ENCODE measurements around the gene MEOX2. TPM values are rescaled to one million over a fixed set of nuclear protein-coding genes. Genes with fewer than 3 reads are reported as not detected.

MEOX2 gene
- total and polyA plus RNA-seq, 2 experiments from 2014 or later, result 0.34 TPM; not detected in 1

DNA sequence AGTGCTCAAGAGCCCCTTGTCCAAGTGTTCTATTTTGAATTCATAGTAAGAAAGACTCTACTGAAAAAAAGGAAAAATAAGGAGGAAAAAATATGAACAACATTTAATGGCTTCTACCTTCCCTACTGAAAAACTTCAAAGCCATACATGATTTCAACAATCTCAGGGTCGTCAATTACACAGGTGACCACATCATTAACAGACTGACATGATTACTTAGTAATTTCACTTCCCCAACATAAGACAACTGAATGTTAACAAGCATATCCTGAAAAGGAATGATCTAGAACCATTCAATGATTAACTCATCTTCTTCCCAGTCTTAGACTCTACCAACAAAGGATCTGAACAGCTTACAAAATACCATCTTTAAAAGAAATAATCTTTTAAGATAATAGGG lies 34.8 kb downstream of the MEOX2 start:
- TF ChIP-seq CTCF (IDR thresholded peaks at IDR 0.05; ENCODE audit: low read depth, low read length), result no peak
- H3K9me3 ChIP-seq (ENCODE audit: low read depth), result no peaks in the 10 kb centered on the region

GRCh38 chr7:15650787-15651186 lies 35.7 kb downstream of the MEOX2 start:
- Histone ChIP-seq H3K9me3 (ENCODE audit: low read depth) (no peaks in the 10 kb centered on the region), H3K27me3 (no peaks in the 10 kb centered on the region), H3K27ac (no peak overlapping the region), H3K36me3 (no peaks in the 10 kb centered on the region), H3K4me1 (ENCODE audit: low read depth) (peaks cover 6% of the 10 kb centered on the region), H3K4me3 (no peak overlapping the region)
- no peak for DNase-seq (ENCODE audit: low read depth in 1 of 2, low spot score in 1 of 2)
- TF ChIP-seq CTCF (IDR thresholded peaks at IDR 0.05; ENCODE audit: low read depth, low read length), result no peak

More for the DNA sequence above, 34.8 kb downstream of the MEOX2 start:
- no peak for DNase-seq (ENCODE audit: low read depth in 1 of 2, low spot score in 1 of 2)
- no peaks in the 10 kb centered on the region for H3K36me3 ChIP-seq
- H3K27me3 ChIP-seq, result no peaks in the 10 kb centered on the region
- no peak overlapping the region for H3K4me3 ChIP-seq
- H3K4me1 ChIP-seq (ENCODE audit: low read depth), result no peaks in the 10 kb centered on the region
- H3K27ac ChIP-seq, result no peak overlapping the region

DNA sequence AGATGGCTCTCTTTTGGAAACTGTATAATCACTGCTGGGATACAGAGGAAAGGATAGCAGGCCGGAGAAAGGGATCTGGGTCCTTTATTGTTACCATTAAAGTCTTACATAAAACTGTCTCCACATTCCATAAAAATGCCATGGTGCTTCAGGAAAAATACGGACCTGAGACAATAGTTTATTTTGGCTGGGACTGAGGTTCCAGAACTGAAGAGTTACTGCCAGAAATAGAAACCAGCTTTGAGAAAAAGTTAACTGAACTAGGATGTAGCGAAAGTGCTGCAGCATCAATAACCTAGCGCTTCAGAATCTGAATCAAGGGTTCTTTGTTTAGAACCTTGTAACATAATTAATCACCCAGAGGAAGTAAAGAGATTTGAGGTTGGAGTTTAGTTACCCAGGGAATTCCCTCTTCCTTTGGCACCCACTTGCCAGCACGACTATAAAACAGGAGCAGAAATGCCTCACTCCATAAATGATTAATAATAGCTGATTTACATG lies 38.0 kb downstream of the MEOX2 start:
- no peaks in the 10 kb centered on the region for H3K36me3 ChIP-seq
- no peak for TF ChIP-seq CTCF (IDR thresholded peaks at IDR 0.05; ENCODE audit: low read depth, low read length)
- no peak overlapping the region for H3K27ac ChIP-seq
- no peaks in the 10 kb centered on the region for H3K27me3 ChIP-seq
- no peak overlapping the region for H3K4me3 ChIP-seq
- DNase-seq (ENCODE audit: low read depth in 1 of 2, low spot score in 1 of 2), result no peak
- no peaks in the 10 kb centered on the region for H3K9me3 ChIP-seq (ENCODE audit: low read depth)
- H3K4me1 ChIP-seq (ENCODE audit: low read depth), result peaks cover 15% of the 10 kb centered on the region

DNA sequence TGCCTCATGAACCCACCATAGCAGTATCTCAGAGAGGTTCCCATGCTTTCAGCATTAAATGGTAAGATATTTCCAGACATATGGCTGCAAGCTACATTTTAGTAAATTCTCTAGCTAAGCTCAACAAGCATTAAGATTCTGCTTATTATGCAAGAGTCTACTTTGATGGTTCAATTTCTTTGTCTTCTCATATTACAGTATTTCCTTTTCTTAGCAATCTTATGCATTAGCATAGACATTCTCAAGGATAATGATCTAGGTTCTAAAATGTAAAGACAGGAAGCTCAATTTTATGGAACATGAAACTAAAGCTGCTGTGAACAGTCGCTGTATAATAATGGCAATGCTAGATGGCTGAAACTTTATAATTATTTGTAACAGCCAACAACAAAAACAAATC lies 39.2 kb downstream of the MEOX2 start:
- Histone ChIP-seq H3K4me1 (ENCODE audit: low read depth) (peaks cover 15% of the 10 kb centered on the region), H3K27ac (no peak overlapping the region), H3K4me3 (no peak overlapping the region), H3K9me3 (ENCODE audit: low read depth) (no peaks in the 10 kb centered on the region), H3K27me3 (no peaks in the 10 kb centered on the region), H3K36me3 (no peaks in the 10 kb centered on the region)
- no peak for DNase-seq (ENCODE audit: low read depth in 1 of 2, low spot score in 1 of 2)
- no peak for TF ChIP-seq CTCF (IDR thresholded peaks at IDR 0.05; ENCODE audit: low read depth, low read length)

DNA sequence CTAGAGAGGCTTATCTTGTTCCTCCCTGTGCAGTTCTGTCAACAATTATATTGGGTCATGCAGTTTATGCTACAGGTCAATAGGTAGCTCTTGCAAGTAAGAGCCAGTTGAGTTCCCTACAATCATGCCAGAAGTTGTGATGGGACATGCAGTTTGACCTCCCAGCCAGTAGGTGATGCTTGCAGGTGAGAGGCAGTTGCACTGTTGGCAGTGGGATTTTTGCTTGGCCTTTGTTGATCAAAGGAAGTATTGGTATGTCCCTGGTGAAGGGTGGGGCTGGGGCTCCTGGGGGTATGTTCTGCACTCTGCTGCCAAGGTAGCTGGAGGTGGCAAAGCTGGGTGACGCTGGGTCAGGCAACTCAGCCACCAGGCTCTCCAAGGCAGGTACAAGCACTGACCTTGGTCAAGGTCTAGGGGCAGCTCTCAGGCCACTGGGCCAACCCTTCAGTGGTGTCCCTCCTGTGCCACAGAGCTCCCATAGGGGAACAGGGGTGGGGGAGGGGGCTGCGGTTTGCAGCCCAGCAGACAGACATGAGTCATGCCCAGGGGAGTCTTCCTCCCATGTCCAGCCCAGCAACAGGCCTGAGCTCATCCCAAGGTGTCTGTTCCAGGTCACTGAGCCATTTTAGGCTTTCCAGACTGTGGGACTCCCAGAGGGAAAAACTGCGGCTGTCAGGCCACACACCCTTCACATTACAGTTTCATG lies 43.3 kb downstream of the MEOX2 start:
- H3K27me3 ChIP-seq, result no peaks in the 10 kb centered on the region
- no peaks in the 10 kb centered on the region for H3K36me3 ChIP-seq
- no peak overlapping the region for H3K27ac ChIP-seq
- no peak overlapping the region for H3K4me3 ChIP-seq
- TF ChIP-seq CTCF (IDR thresholded peaks at IDR 0.05; ENCODE audit: low read depth, low read length), result no peak
- H3K4me1 ChIP-seq (ENCODE audit: low read depth), result peaks cover 15% of the 10 kb centered on the region
- H3K9me3 ChIP-seq (ENCODE audit: low read depth), result no peaks in the 10 kb centered on the region
- no peak for DNase-seq (ENCODE audit: low read depth in 1 of 2, low spot score in 1 of 2)
